CD14-positive monocyte (primary cell): ENCODE data around the gene SDF2. TPM values are rescaled to one million over a fixed set of nuclear protein-coding genes. Genes with fewer than 3 reads are reported as not detected.
A peak's percentile ranks its signal among the peaks of the same experiment; 100 is the strongest.

Source experiments
- DNase-seq, 3 donors: peaks; one replicate each; pipeline ENCODE4 v3.0.0-alpha.2; 2011 to 2022
- H2AFZ ChIP-seq: 2 replicates; pipeline ENCODE4 v1.6.0; 2012; ENCODE audit warnings: mild to moderate bottlenecking, low read depth, low read length, inconsistent platforms; ENCODE audit not compliant: insufficient read depth, poor library complexity, severe bottlenecking
- H3K27ac ChIP-seq, 2 donors: 1 replicate in 1 of 2; 2 replicates in 1 of 2; pipeline ENCODE4 v1.5.1; 2012 to 2013; ENCODE audit warnings: low read length in 2 of 2, control low read depth in 1 of 2, inconsistent platforms in 1 of 2, low read depth in 1 of 2, mild to moderate bottlenecking in 1 of 2
- H3K27me3 ChIP-seq, 2 donors: one replicate each; pipeline versions ENCODE4 v1.6.0 to v1.6.1; 2011 to 2013; ENCODE audit warnings: low read length in 2 of 2; ENCODE audit not compliant: control insufficient read depth in 2 of 2, insufficient read depth in 2 of 2
- H3K36me3 ChIP-seq, 2 donors: replicated peaks in 1 of 2; 1 replicate in 1 of 2; 2 replicates in 1 of 2; pipeline versions ENCODE4 v1.5.1 to v1.6.1; 2012 to 2013; ENCODE audit warnings: low read length in 2 of 2, control low read depth in 1 of 2, inconsistent platforms in 1 of 2, mild to moderate bottlenecking in 1 of 2; ENCODE audit not compliant: insufficient read depth in 2 of 2, control insufficient read depth in 1 of 2
- H3K4me1 ChIP-seq, 2 donors: 1 replicate in 1 of 2; 2 replicates in 1 of 2; pipeline versions ENCODE4 v1.5.1 to v1.6.1; 2012 to 2013; ENCODE audit warnings: low read length in 2 of 2, control low read depth in 1 of 2, inconsistent platforms in 1 of 2, mild to moderate bottlenecking in 1 of 2, moderate library complexity in 1 of 2; ENCODE audit not compliant: insufficient read depth in 2 of 2, control insufficient read depth in 1 of 2
- H3K4me2 ChIP-seq: replicated peaks from 2 replicates; pipeline ENCODE3; 2012; ENCODE audit warnings: low read length, moderate library complexity, mild to moderate bottlenecking; ENCODE audit not compliant: poor library complexity, severe bottlenecking; ENCODE audit errors: extremely low read depth
- H3K4me3 ChIP-seq, 3 experiments: fragments of 200-600 bp in 1 of 3; sonication (generic) in 1 of 3; replicated peaks in 1 of 3; 1 replicate in 2 of 3; 2 replicates in 1 of 3; pipeline ENCODE4 v1.5.1; 2011 to 2013; ENCODE audit warnings: low read length in 3 of 3, mild to moderate bottlenecking in 3 of 3, control low read depth in 2 of 3, low read depth in 2 of 3, inconsistent platforms in 1 of 3, moderate library complexity in 1 of 3
- H3K79me2 ChIP-seq: 2 replicates; pipeline ENCODE4 v1.6.0; 2012; ENCODE audit warnings: mild to moderate bottlenecking, control low read depth, inconsistent platforms, low read length, moderate library complexity; ENCODE audit not compliant: insufficient read depth
- H3K9ac ChIP-seq: 2 replicates; pipeline ENCODE4 v1.6.0; 2017; ENCODE audit warnings: low read length, mild to moderate bottlenecking; ENCODE audit not compliant: insufficient read depth, poor library complexity, severe bottlenecking
- H3K9me3 ChIP-seq, 2 donors: replicated peaks in 1 of 2; 1 replicate in 1 of 2; 2 replicates in 1 of 2; pipeline versions ENCODE4 v1.5.1 to v1.6.1; 2012 to 2013; ENCODE audit warnings: low read length in 2 of 2, control low read depth in 1 of 2; ENCODE audit not compliant: control insufficient read depth in 1 of 2, insufficient read depth in 1 of 2
- H4K20me1 ChIP-seq: 2 replicates; pipeline ENCODE4 v1.6.0; 2012; ENCODE audit warnings: mild to moderate bottlenecking, low read length, control low read depth, moderate library complexity; ENCODE audit not compliant: insufficient read depth
- H3K27ac Mint-ChIP-seq, 7 donors: one replicate each; pipeline ENCODE4 v1.8.0; 2020; ENCODE audit warnings: mild to moderate bottlenecking in 7 of 7, mixed read lengths in 7 of 7, moderate library complexity in 6 of 7, inconsistent platforms in 2 of 7
- H3K27me3 Mint-ChIP-seq, 3 donors: one replicate each; pipeline ENCODE4 v1.8.0; 2021 to 2022; ENCODE audit warnings: low read depth in 3 of 3, mild to moderate bottlenecking in 3 of 3, mixed read lengths in 3 of 3, moderate library complexity in 3 of 3, inconsistent platforms in 1 of 3
- H3K36me3 Mint-ChIP-seq, 2 donors: one replicate each; pipeline ENCODE4 v1.8.0; 2020; ENCODE audit warnings: mixed read lengths in 2 of 2, inconsistent platforms in 1 of 2, mild to moderate bottlenecking in 1 of 2
- H3K4me1 Mint-ChIP-seq: one replicate; pipeline ENCODE4 v1.8.0; 2020; ENCODE audit warnings: mild to moderate bottlenecking, mixed read lengths
- H3K4me3 Mint-ChIP-seq, 2 donors: one replicate each; pipeline ENCODE4 v1.8.0; 2020; ENCODE audit warnings: mild to moderate bottlenecking in 2 of 2, mixed read lengths in 2 of 2, moderate library complexity in 1 of 2
- H3K9me3 Mint-ChIP-seq, 7 donors: one replicate each; pipeline ENCODE4 v1.8.0; 2020 to 2022; ENCODE audit warnings: mixed read lengths in 7 of 7, mild to moderate bottlenecking in 6 of 7, moderate library complexity in 6 of 7, inconsistent platforms in 2 of 7
- CTCF ChIP-seq: fragments of 200-600 bp; IDR thresholded peaks from one replicate; pipeline ENCODE4 v1.8.0; 2022; ENCODE audit warnings: antibody characterized with exemption, mild to moderate bottlenecking
- WGBS: methylation state at CpG from one replicate; pipeline ENCODE4 v1.1.5; 2013; ENCODE audit warnings: missing lambda C conversion rate; ENCODE audit not compliant: insufficient coverage; 5-methylcytosine and 5-hydroxymethylcytosine counted together
- intact Hi-C, 2 donors: fragments of 100-400 bp; cut with micrococcal nuclease; formaldehyde crosslinking; loops; one replicate each; pipeline versions ENCODE4 v1.15.0 to v1.15.1; 2023
- polyA plus RNA-seq, 3 donors: library from polyadenylated mRNA; depleted of rRNA in 1 of 3; unstranded in 2 of 3; stranded (reverse) in 1 of 3; fragments of 300-500 nt in 2 of 3; fragments of >200 nt in 1 of 3; fragmentation: Illumina TruSeq in 2 of 3; gene quantifications; 1 replicate in 2 of 3; 2 replicates in 1 of 3; pipeline ENCODE4 v1.2.3, GENCODE V29; 2012 to 2021

SDF2 gene
- polyA plus RNA-seq, 3 donors = 52.9 to 103 (median 84.5) TPM

GRCh38 chr17:28635506-28635905 is 26.2 kb downstream of the SDF2 start:
- intact Hi-C loops = no loop called here
- Histone ChIP-seq H3K79me2 (peaks cover 75% of the 10 kb centered on the region), H3K36me3 (peaks cover 99 to 100% of the 10 kb centered on the region in 2 donors), H4K20me1 (peaks cover 96% of the 10 kb centered on the region), H3K9ac (no peak overlapping the region), H2AFZ (no peak overlapping the region), H3K4me3 (no peak overlapping the region), H3K27me3 (no peaks in the 10 kb centered on the region), H3K27ac (no peak overlapping the region), H3K4me1 (no peaks in the 10 kb centered on the region), H3K9me3 (no peaks in the 10 kb centered on the region), H3K4me2 (no peak overlapping the region)
- WGBS = no CpG with 5 or more reads among the region's 1 CpG
- no peak for TF ChIP-seq CTCF
- Mint-ChIP-seq H3K4me1 (peaks cover 6% of the 10 kb centered on the region), H3K4me3 (no peak overlapping the region), H3K9me3 (no peaks in the 10 kb centered on the region), H3K27me3 (no peaks in the 10 kb centered on the region), H3K27ac (no peak overlapping the region), H3K36me3 (peaks cover 97 to 100% of the 10 kb centered on the region in 2 donors)
- DNase-seq = no peak

- H3K79me2 ChIP-seq = peaks cover 65% of the 10 kb centered on the region
- intact Hi-C loops = no loop called here
- no peak for TF ChIP-seq CTCF
- DNase-seq = no peak
- peaks cover 96 to 100% of the 10 kb centered on the region in 2 donors for H3K36me3 ChIP-seq
- peaks cover 88% of the 10 kb centered on the region for H4K20me1 ChIP-seq
- Mint-ChIP-seq H3K4me3 (no peak overlapping the region), H3K36me3 (peaks cover 95 to 100% of the 10 kb centered on the region in 2 donors), H3K4me1 (peaks cover 6% of the 10 kb centered on the region), H3K27me3 (no peaks in the 10 kb centered on the region), H3K27ac (no peak overlapping the region), H3K9me3 (no peaks in the 10 kb centered on the region)
- H3K4me3 ChIP-seq = no peak overlapping the region
- H2AFZ ChIP-seq = no peak overlapping the region
- WGBS = 94% methylated on average over 12 of the region's 14 CpGs
- no peak overlapping the region for H3K4me2 ChIP-seq
- H3K9ac ChIP-seq = no peak overlapping the region
- peak overlapping the region in 1 of 2 donors; percentile 20 for H3K27ac ChIP-seq
- no peaks in the 10 kb centered on the region for H3K9me3 ChIP-seq
- H3K27me3 ChIP-seq = no peaks in the 10 kb centered on the region
- no peaks in the 10 kb centered on the region for H3K4me1 ChIP-seq
Measured at GRCh38 chr17:28634206-28634865, 27.4 kb downstream of the SDF2 start.
